ENCODE measurements around the gene BMPR1A.

DNA sequence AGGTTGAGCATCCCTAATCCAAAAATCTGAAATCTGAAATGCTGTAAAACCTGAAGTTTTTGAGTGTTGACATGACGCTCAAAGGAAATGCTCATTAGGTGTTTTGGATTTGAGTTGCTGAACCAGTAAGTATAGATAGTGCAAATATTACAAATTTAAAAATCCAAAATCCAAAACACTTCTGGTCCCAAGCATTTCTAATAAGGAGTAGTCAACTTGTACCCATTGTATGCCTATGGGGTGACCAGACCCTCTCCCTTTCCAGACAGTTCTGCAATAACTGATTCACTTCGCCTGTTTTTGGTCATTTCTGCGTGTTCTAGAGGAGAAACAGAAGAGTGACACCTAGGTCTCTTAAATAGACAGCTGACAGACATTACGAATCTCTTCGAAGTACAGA lies 110.7 kb downstream of the BMPR1A start:
- TF ChIP-seq, protein P1, sequence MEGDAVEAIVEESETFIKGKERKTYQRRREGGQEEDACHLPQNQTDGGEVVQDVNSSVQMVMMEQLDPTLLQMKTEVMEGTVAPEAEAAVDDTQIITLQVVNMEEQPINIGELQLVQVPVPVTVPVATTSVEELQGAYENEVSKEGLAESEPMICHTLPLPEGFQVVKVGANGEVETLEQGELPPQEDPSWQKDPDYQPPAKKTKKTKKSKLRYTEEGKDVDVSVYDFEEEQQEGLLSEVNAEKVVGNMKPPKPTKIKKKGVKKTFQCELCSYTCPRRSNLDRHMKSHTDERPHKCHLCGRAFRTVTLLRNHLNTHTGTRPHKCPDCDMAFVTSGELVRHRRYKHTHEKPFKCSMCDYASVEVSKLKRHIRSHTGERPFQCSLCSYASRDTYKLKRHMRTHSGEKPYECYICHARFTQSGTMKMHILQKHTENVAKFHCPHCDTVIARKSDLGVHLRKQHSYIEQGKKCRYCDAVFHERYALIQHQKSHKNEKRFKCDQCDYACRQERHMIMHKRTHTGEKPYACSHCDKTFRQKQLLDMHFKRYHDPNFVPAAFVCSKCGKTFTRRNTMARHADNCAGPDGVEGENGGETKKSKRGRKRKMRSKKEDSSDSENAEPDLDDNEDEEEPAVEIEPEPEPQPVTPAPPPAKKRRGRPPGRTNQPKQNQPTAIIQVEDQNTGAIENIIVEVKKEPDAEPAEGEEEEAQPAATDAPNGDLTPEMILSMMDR (IDR thresholded peaks at IDR 0.05): no peak
- TF ChIP-seq ESRRA (CRISPR knock-in tag; IDR thresholded peaks at IDR 0.05; ENCODE audit: borderline replicate concordance): no peak
